Thyroid gland (tissue), 4 donors: Measurements from ENCODE around the gene MYEOV.

ENCODE experiments used
- CTCF ChIP-seq, 6 experiments: fragments of 200-600 bp in 3 of 6; fragments of 450-650 bp in 3 of 6; sonication (generic) in 3 of 6; IDR thresholded peaks; one replicate each; pipeline ENCODE4 v1.5.1; 2016 to 2019; ENCODE audit warnings: antibody characterized with exemption in 6 of 6, mild to moderate bottlenecking in 2 of 6, inconsistent platforms in 1 of 6, moderate library complexity in 1 of 6
- POLR2A ChIP-seq, 2 donors: fragments of 450-650 bp; IDR thresholded peaks; one replicate each; pipeline ENCODE4 v1.6.1; 2017; ENCODE audit warnings: antibody characterized with exemption in 2 of 2, mild to moderate bottlenecking in 2 of 2, moderate library complexity in 1 of 2

- TF ChIP-seq CTCF (IDR thresholded peaks at IDR 0.05): no peak
- TF ChIP-seq POLR2A (IDR thresholded peaks at IDR 0.05): no peak
These were observed 28.7 kb upstream of the MYEOV start for GRCh38 chr11:69265210-69265609.
